GM12878 (cell line): ENCODE measurements around the gene ZMYND10. TPM values are rescaled to one million over a fixed set of nuclear protein-coding genes. Genes with fewer than 3 reads are reported as not detected.

Experiments
- ATF7 ChIP-seq: fragments of 450-650 bp; IDR thresholded peaks from 2 replicates; pipeline ENCODE4 v1.6.1; 2016; ENCODE audit warnings: low read depth, mild to moderate bottlenecking
- BACH1 ChIP-seq: fragments of 450-650 bp; IDR thresholded peaks from 2 replicates; pipeline ENCODE4 v1.6.1; 2017; ENCODE audit warnings: mild to moderate bottlenecking, borderline replicate concordance
- CBX5 ChIP-seq: sonication (generic); IDR thresholded peaks from 2 replicates; pipeline ENCODE4 v1.6.1; 2016; ENCODE audit warnings: low read depth, moderate library complexity, mild to moderate bottlenecking, inconsistent platforms
- CUX1 ChIP-seq: IDR thresholded peaks from 2 replicates; pipeline ENCODE4 v1.6.1; 2012; ENCODE audit warnings: improper control_type of control experiment, low read depth, low read length; ENCODE audit not compliant: insufficient replicate concordance
- ETV6 ChIP-seq, 2 experiments: fragments of 450-650 bp in 1 of 2; IDR thresholded peaks in 1 of 2; conservative IDR thresholded peaks in 1 of 2; 2 replicates each; pipeline ENCODE4 v1.6.1; 2014; ENCODE audit warnings: antibody characterized with exemption in 1 of 2, borderline replicate concordance in 1 of 2, low read depth in 1 of 2, mild to moderate bottlenecking in 1 of 2, moderate library complexity in 1 of 2
- FOS ChIP-seq: IDR thresholded peaks from 3 replicates; pipeline ENCODE4 v1.6.1; 2011; ENCODE audit warnings: borderline replicate concordance; ENCODE audit not compliant: insufficient read length; ENCODE audit errors: extremely low read depth
- FOXM1 ChIP-seq: IDR thresholded peaks from 2 replicates; pipeline ENCODE4 v1.6.1; 2012; ENCODE audit warnings: low read depth, mild to moderate bottlenecking, inconsistent platforms, low read length, moderate library complexity
- HDGF ChIP-seq: fragments of 450-650 bp; IDR thresholded peaks from 2 replicates; pipeline ENCODE4 v1.6.1; 2016; ENCODE audit warnings: antibody characterized with exemption
- HSF1 ChIP-seq: fragments of 150-350 bp; IDR thresholded peaks from 2 replicates; pipeline ENCODE4 v1.6.1; 2014; ENCODE audit warnings: mild to moderate bottlenecking, low read depth, low read length
- JUNB ChIP-seq: IDR thresholded peaks from 2 replicates; pipeline ENCODE4 v1.6.1; 2016; ENCODE audit warnings: antibody characterized with exemption, mild to moderate bottlenecking
- MEF2A ChIP-seq: IDR thresholded peaks from 2 replicates; pipeline ENCODE4 v1.6.1; 2011; ENCODE audit warnings: low read depth, mild to moderate bottlenecking, low read length, moderate library complexity; ENCODE audit not compliant: insufficient read depth
- PKNOX1 ChIP-seq: fragments of 450-650 bp; IDR thresholded peaks from 2 replicates; pipeline ENCODE4 v1.6.1; 2016; ENCODE audit warnings: mild to moderate bottlenecking
- POU2F2 ChIP-seq: IDR thresholded peaks from 3 replicates; pipeline ENCODE4 v1.6.1; 2011; ENCODE audit warnings: low read depth, mild to moderate bottlenecking, low read length, borderline replicate concordance
- RAD21 ChIP-seq: IDR thresholded peaks from 2 replicates; pipeline ENCODE4 v1.6.1; 2011; ENCODE audit warnings: mild to moderate bottlenecking, low read depth, low read length, moderate library complexity; ENCODE audit not compliant: insufficient read depth
- SPI1 ChIP-seq: IDR thresholded peaks from 2 replicates; pipeline ENCODE4 v1.6.1; 2011; ENCODE audit warnings: low read depth, mild to moderate bottlenecking, low read length, moderate library complexity, borderline replicate concordance; ENCODE audit not compliant: insufficient read depth
- SUZ12 ChIP-seq: fragments of 200-600 bp; sonication (generic); IDR thresholded peaks from one replicate; pipeline ENCODE4 v1.6.1; 2018; ENCODE audit warnings: antibody characterized with exemption, mild to moderate bottlenecking; ENCODE audit not compliant: unreplicated experiment
- TCF3 ChIP-seq: IDR thresholded peaks from 2 replicates; pipeline ENCODE4 v1.6.1; 2012; ENCODE audit warnings: low read depth, mild to moderate bottlenecking, low read length, borderline replicate concordance; ENCODE audit not compliant: insufficient read depth
- TCF7 ChIP-seq: IDR thresholded peaks from 2 replicates; pipeline ENCODE4 v1.6.1; 2014; ENCODE audit warnings: antibody characterized with exemption, borderline replicate concordance
- ZBTB40 ChIP-seq: fragments of 450-650 bp; IDR thresholded peaks from 2 replicates; pipeline ENCODE4 v1.6.1; 2016; ENCODE audit warnings: mild to moderate bottlenecking, moderate library complexity, borderline replicate concordance
- polyA plus RNA-seq, 11 experiments: library from polyadenylated mRNA; depleted of rRNA in 4 of 11; unstranded in 6 of 11; stranded (reverse) in 5 of 11; fragments of >200 nt; fragmentation: Nextera tagmentation in 4 of 11; fragmentation: Illumina TruSeq in 1 of 11; extraction: Ambion mirVana in 4 of 11; extraction: Trizol in 1 of 11; gene quantifications; 1 replicate in 1 of 11; 2 replicates in 10 of 11; pipeline versions ENCODE4 v1.2.1 to v1.2.3, GENCODE V29; 2011 to 2016; ENCODE audit warnings: inconsistent platforms in 2 of 11, missing spikeins in 2 of 11, low read depth in 1 of 11
- total RNA-seq, 4 experiments: library from RNA; depleted of rRNA in 3 of 4; stranded (reverse); fragments of >200 nt in 3 of 4; fragmentation: Illumina TruSeq in 1 of 4; extraction: Trizol in 1 of 4; gene quantifications; 2 replicates each; pipeline versions ENCODE4 v1.2.1 to v1.2.3, GENCODE V29; 2013 to 2021

Gene ZMYND10
- total and polyA plus RNA-seq, 10 of the 15 experiments (the other 5 are each of a cell fraction or from before 2014, with no cell fraction given) = 0.11 to 1.0 (median 0.37) TPM

GRCh38 chr3:50299638-50299928 is 45.9 kb downstream of the ZMYND10 start (continued):
- no peak for TF ChIP-seq CUX1
- no peak for TF ChIP-seq FOS
- no peak for TF ChIP-seq FOXM1
- no peak for TF ChIP-seq BACH1
- no peak for TF ChIP-seq TCF7
- TF ChIP-seq ETV6 (conservative IDR thresholded peaks at IDR 0.05 in 1 of 2, IDR thresholded peaks at IDR 0.05 in 1 of 2; ENCODE audit: borderline replicate concordance in 1 of 2, low read depth in 1 of 2) = no peak
- 0 out of 2 replicates have a peak, but pooled peaks have one; percentile 6 for TF ChIP-seq SPI1
- no peak for TF ChIP-seq POU2F2
- no peak for TF ChIP-seq MEF2A
- no peak for TF ChIP-seq TCF3
- TF ChIP-seq ZBTB40 = no peak
- TF ChIP-seq HSF1 = no peak
- peak; percentile 78 for TF ChIP-seq PKNOX1
- no peak for TF ChIP-seq RAD21
- no peak for TF ChIP-seq SUZ12
- no peak for TF ChIP-seq JUNB
- TF ChIP-seq CBX5 = no peak
- TF ChIP-seq HDGF = no peak
- TF ChIP-seq ATF7 = 0 out of 2 replicates have a peak, but pooled peaks have one; percentile 42
